K562 (cell line): ENCODE results near the gene C22orf39. TPM values are rescaled to one million over a fixed set of nuclear protein-coding genes. Genes with fewer than 3 reads are reported as not detected.

Experiments used
- BRD4 ChIP-seq: fragments of 200-600 bp; sonication (generic); IDR thresholded peaks from 2 replicates; pipeline ENCODE4 v1.6.1; 2017; ENCODE audit warnings: inconsistent platforms
- E2F6 ChIP-seq, 2 experiments: IDR thresholded peaks; 2 replicates each; pipeline ENCODE4 v1.6.1; 2011; ENCODE audit warnings: borderline replicate concordance in 1 of 2, control low read depth in 1 of 2, low read depth in 1 of 2, low read length in 1 of 2, mild to moderate bottlenecking in 1 of 2, mixed read lengths in 1 of 2, moderate library complexity in 1 of 2; ENCODE audit not compliant: insufficient read depth in 1 of 2, insufficient read length in 1 of 2, poor library complexity in 1 of 2, severe bottlenecking in 1 of 2; ENCODE audit errors: extremely low read depth in 1 of 2
- HNRNPUL1 ChIP-seq: fragments of 200-400 bp; formaldehyde crosslinking; IDR thresholded peaks from 2 replicates; pipeline ENCODE4 v1.6.1; 2017; ENCODE audit warnings: low read length
- NEUROD1 ChIP-seq: fragments of 150-350 bp; IDR thresholded peaks from 2 replicates; pipeline ENCODE4 v1.6.1; 2014; ENCODE audit warnings: borderline replicate concordance, low read length, low read depth; ENCODE audit not compliant: partially characterized antibody
- NFE2 ChIP-seq: IDR thresholded peaks from 2 replicates; pipeline ENCODE4 v1.6.1; 2014; ENCODE audit warnings: antibody characterized with exemption, low read depth
- OTX1 ChIP-seq: fragments of 450-650 bp; formaldehyde crosslinking; IDR thresholded peaks from 2 replicates; pipeline ENCODE4 v1.4.0; 2022; ENCODE audit warnings: mild to moderate bottlenecking
- SAP30 ChIP-seq: fragments of 200-600 bp; sonication (generic); IDR thresholded peaks from 2 replicates; pipeline ENCODE4 v1.6.1; 2012; ENCODE audit warnings: borderline replicate concordance, low read depth, mild to moderate bottlenecking, moderate library complexity, low read length, control low read depth, inconsistent platforms; ENCODE audit not compliant: insufficient read depth, poor library complexity, severe bottlenecking
- SIX5 ChIP-seq, 2 experiments: IDR thresholded peaks; 2 replicates each; pipeline ENCODE4 v1.6.1; 2011; ENCODE audit warnings: low read length in 2 of 2, borderline replicate concordance in 1 of 2, low read depth in 1 of 2, mild to moderate bottlenecking in 1 of 2, moderate library complexity in 1 of 2; ENCODE audit not compliant: insufficient read depth in 1 of 2
- STAT5B ChIP-seq: fragments of 250-450 bp; sonication (Bioruptor Pico); IDR thresholded peaks from 2 replicates; pipeline ENCODE4 v1.8.0; 2021; ENCODE audit warnings: mild to moderate bottlenecking, inconsistent platforms
- YY1 ChIP-seq, 3 experiments: IDR thresholded peaks; 2 replicates each; pipeline ENCODE4 v1.6.1; 2011; ENCODE audit warnings: low read length in 2 of 3, mild to moderate bottlenecking in 2 of 3, moderate library complexity in 2 of 3, borderline replicate concordance in 1 of 3, control low read depth in 1 of 3, low read depth in 1 of 3; ENCODE audit not compliant: insufficient read depth in 3 of 3, insufficient replicate concordance in 2 of 3, control insufficient read depth in 1 of 3, insufficient read length in 1 of 3; ENCODE audit errors: extremely low read depth in 1 of 3
- ZFP30 ChIP-seq: fragments of 250-450 bp; sonication (Bioruptor Pico); IDR thresholded peaks from 2 replicates; pipeline ENCODE4 v1.8.0; 2022; ENCODE audit warnings: moderate library complexity, mild to moderate bottlenecking, inconsistent platforms, borderline replicate concordance
- ZNF57 ChIP-seq: fragments of 450-650 bp; formaldehyde crosslinking; IDR thresholded peaks from 2 replicates; pipeline ENCODE4 v1.4.0; 2020; ENCODE audit warnings: mild to moderate bottlenecking, moderate library complexity
- ZNF655 ChIP-seq: fragments of 250-450 bp; sonication (Bioruptor Pico); IDR thresholded peaks from 2 replicates; pipeline ENCODE4 v1.5.0; 2021
- ZNF764 ChIP-seq: fragments of 250-450 bp; sonication (Bioruptor Pico); IDR thresholded peaks from 2 replicates; pipeline ENCODE4 v1.4.0; 2020; ENCODE audit warnings: low read depth, mild to moderate bottlenecking, moderate library complexity
- polyA plus RNA-seq, 8 experiments: library from polyadenylated mRNA; depleted of rRNA in 4 of 8; stranded (reverse) in 5 of 8; unstranded in 3 of 8; fragments of >200 nt; fragmentation: Nextera tagmentation in 2 of 8; fragmentation: Illumina TruSeq in 1 of 8; extraction: Ambion mirVana in 2 of 8; extraction: Trizol in 1 of 8; gene quantifications; 2 replicates each; pipeline versions ENCODE4 v1.2.1 to v1.2.3, GENCODE V29; 2011 to 2014; ENCODE audit warnings: inconsistent platforms in 1 of 8, missing spikeins in 1 of 8
- total RNA-seq, 7 experiments: library from RNA; depleted of rRNA in 6 of 7; stranded (reverse); fragments of >200 nt in 6 of 7; fragmentation: Illumina TruSeq in 2 of 7; extraction: Trizol in 2 of 7; gene quantifications; 2 replicates each; pipeline versions ENCODE4 v1.2.1 to v1.2.3, GENCODE V29; 2011 to 2021; ENCODE audit warnings: low replicate concordance in 1 of 7

The C22orf39 gene
- total and polyA plus RNA-seq, 9 of the 15 experiments (the other 6 are each of a cell fraction or from before 2014, with no cell fraction given) = 20.4 to 139 (median 66.8) TPM

GRCh38 chr22:19407649-19408606 is 39.6 kb downstream of the C22orf39 start (continued):
- no peak for TF ChIP-seq ZFP30 (CRISPR knock-in tag)
- no peak for TF ChIP-seq SIX5 (IDR thresholded peaks at IDR 0.05; ENCODE audit: borderline replicate concordance in 1 of 2, insufficient read depth in 1 of 2, low read depth in 1 of 2, low read length in 2 of 2)
- peak; percentile 23 to 36 for TF ChIP-seq E2F6 (IDR thresholded peaks at IDR 0.05; ENCODE audit: borderline replicate concordance in 1 of 2, extremely low read depth in 1 of 2, insufficient read depth in 1 of 2, insufficient read length in 1 of 2, low read depth in 1 of 2, low read length in 1 of 2, poor library complexity in 1 of 2, severe bottlenecking in 1 of 2)
- TF ChIP-seq SAP30 = peak; percentile 33
- no peak for TF ChIP-seq BRD4
- no peak for TF ChIP-seq STAT5B (CRISPR knock-in tag)
- no peak for TF ChIP-seq YY1 (IDR thresholded peaks at IDR 0.05; ENCODE audit: borderline replicate concordance in 1 of 3, control insufficient read depth in 1 of 3, extremely low read depth in 1 of 3, insufficient read depth in 3 of 3, insufficient read length in 1 of 3, insufficient replicate concordance in 2 of 3, low read depth in 1 of 3, low read length in 2 of 3)
- peak; percentile 58 for TF ChIP-seq NEUROD1
- peak; percentile 74 for TF ChIP-seq NFE2
- no peak for TF ChIP-seq ZNF764
- no peak for TF ChIP-seq OTX1 (CRISPR knock-in tag)
- no peak for TF ChIP-seq ZNF57 (CRISPR knock-in tag)
- no peak; the same call in 1 of the 2 replicates for TF ChIP-seq HNRNPUL1
- no peak for TF ChIP-seq ZNF655 (CRISPR knock-in tag)
- TF ChIP-seq, all 486 proteins: peak for 140
